Erythroblast (primary cell): ENCODE data around the gene ARHGEF7.

Source experiments
- GATA1 ChIP-seq: IDR thresholded peaks from 2 replicates; pipeline ENCODE4 v1.6.1; 2011; ENCODE audit warnings: low read depth, mild to moderate bottlenecking, control low read depth, low read length, moderate library complexity
- POLR2A ChIP-seq: IDR thresholded peaks from 2 replicates; pipeline ENCODE4 v1.6.1; 2011; ENCODE audit warnings: mild to moderate bottlenecking, low read length

DNA sequence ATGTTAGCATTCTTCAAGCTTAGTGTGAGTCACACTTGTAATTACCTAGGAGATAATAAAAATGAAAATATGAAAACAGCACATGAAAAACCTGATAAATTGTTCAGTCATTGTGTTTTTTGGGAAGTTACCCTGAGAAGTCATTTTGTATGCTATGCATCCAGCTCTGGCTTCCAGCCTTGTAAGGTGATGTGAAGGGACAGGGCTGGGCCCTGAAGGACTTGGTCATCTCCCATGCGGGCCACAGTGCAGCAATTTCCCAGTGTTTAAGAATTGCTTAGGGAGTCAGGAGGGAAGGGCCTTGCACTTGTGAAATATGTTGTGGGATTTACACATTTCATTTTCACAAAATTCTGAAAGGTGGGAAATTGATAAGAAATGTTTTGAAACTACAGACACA lies 41.3 kb downstream of the ARHGEF7 start:
- TF ChIP-seq POLR2A (no peak), GATA1 (no peak)
